ENCODE data around the gene AGRN.

Gene AGRN

DNA sequence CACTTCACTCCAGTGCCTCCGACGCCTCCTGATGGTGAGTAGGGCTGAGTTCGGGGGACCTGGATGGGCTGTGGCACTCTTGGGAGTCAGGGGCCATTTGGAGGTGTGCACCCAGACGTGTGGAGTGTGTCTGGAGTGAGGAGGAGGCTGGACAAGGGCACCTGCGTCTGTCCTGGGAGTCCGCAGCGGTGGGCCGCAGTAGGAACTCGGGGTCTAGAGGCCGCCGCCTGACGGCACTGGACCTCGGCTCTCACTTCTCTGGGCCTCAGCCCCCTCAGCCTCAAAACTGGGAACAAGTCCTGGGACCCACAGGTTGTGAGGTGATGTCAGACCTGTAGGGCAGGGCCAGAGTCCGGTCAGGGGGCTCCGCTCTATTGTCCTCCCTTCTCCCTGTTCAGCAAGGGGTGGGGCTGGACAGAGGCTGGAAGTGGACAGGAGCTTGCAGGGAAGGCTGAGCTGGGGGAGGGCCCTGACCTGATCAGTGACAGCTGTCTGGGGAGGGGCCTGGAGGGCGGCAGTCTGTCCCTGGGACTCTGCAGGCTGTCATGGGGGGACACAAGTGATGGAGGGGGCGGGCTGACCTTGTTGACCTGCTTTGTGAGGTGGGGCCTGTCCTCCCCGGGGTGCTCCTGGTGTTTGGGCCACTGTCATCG is 15.5 kb downstream of the AGRN start:
- no peak overlapping the region for H3K4me2 ChIP-seq (ENCODE audit: low read length)
- no peaks in the 10 kb centered on the region for H3K27me3 ChIP-seq (ENCODE audit: control insufficient read depth, insufficient read depth, low read length)
- H2AFZ ChIP-seq: no peak overlapping the region
- H3K27ac ChIP-seq: no peak overlapping the region
- H3K36me3 ChIP-seq (ENCODE audit: control insufficient read depth, insufficient read depth, low read length): no peaks in the 10 kb centered on the region
- no peaks in the 10 kb centered on the region for H3K79me2 ChIP-seq
- H3K4me3 ChIP-seq (ENCODE audit: low read depth, low read length): no peak overlapping the region
- H3K9ac ChIP-seq: no peak overlapping the region
- H3K9me3 ChIP-seq (ENCODE audit: control insufficient read depth, low read length): no peaks in the 10 kb centered on the region
- peaks cover 3% of the 10 kb centered on the region for H3K4me1 ChIP-seq
- TF ChIP-seq CTCF (IDR thresholded peaks at IDR 0.05): no peak

DNA sequence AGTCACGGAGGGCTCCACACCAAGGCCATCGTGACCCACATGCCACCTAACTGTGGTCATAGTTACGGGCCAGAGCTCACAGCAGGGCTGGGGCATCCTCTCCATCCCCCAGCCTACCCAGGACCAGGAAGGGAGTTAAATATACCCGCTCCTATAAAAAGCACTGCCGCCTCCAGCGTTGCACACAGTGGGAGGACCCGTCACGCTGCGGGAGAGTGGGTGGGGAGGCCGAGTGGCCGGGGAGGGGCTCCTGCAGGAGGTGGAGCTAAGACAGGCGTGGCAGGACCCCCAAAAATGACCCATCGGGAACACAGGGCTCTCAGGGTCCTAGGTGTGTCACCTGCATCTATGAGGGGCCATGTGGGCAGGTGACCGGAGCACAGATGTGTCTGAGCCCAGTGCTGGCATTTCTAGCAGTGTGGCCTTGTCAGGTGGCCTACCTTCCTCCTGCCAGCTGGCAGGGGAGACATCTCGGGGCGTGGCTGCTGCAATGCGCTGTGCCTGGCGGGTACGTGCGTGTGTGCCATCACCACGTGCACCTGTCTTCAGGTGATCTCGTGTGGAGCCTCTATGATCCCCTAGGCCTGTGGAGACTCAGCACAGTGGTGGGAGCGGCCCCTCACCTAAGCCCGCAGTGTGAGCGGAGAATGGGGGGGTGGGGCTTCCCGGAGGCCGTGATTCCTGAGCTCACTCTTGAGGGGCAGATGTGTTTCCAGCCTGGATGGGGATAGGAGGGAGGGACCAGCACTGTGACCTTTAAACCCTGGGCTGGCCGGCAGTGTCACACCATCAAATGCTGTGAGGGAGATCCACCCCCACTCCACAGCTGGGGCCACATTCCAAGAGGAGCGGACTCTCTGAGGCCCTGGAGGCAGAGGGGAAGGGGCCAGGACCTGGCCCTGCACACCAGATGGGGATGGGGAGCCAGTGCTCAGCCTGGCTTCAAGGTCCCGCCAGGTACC is 17.7 kb downstream of the AGRN start:
- H3K9me3 ChIP-seq (ENCODE audit: control insufficient read depth, low read length): no peaks in the 10 kb centered on the region
- no peak overlapping the region for H2AFZ ChIP-seq
- H3K4me2 ChIP-seq (ENCODE audit: low read length): no peak overlapping the region
- H3K79me2 ChIP-seq: no peaks in the 10 kb centered on the region
- no peak overlapping the region for H3K27ac ChIP-seq
- no peaks in the 10 kb centered on the region for H3K27me3 ChIP-seq (ENCODE audit: control insufficient read depth, insufficient read depth, low read length)
- no peak overlapping the region for H3K9ac ChIP-seq
- H3K4me3 ChIP-seq (ENCODE audit: low read depth, low read length): no peak overlapping the region
- no peaks in the 10 kb centered on the region for H3K36me3 ChIP-seq (ENCODE audit: control insufficient read depth, insufficient read depth, low read length)
- H3K4me1 ChIP-seq: peaks cover 3% of the 10 kb centered on the region
- no peak for TF ChIP-seq CTCF (IDR thresholded peaks at IDR 0.05)

- no peak overlapping the region for H3K27ac ChIP-seq
- no peak overlapping the region for H3K4me2 ChIP-seq (ENCODE audit: low read length)
- no peaks in the 10 kb centered on the region for H3K36me3 ChIP-seq (ENCODE audit: control insufficient read depth, insufficient read depth, low read length)
- no peak overlapping the region for H3K9ac ChIP-seq
- no peaks in the 10 kb centered on the region for H3K79me2 ChIP-seq
- H3K9me3 ChIP-seq (ENCODE audit: control insufficient read depth, low read length): no peaks in the 10 kb centered on the region
- no peak overlapping the region for H2AFZ ChIP-seq
- peaks cover 3% of the 10 kb centered on the region for H3K4me1 ChIP-seq
- no peaks in the 10 kb centered on the region for H3K27me3 ChIP-seq (ENCODE audit: control insufficient read depth, insufficient read depth, low read length)
- H3K4me3 ChIP-seq (ENCODE audit: low read depth, low read length): no peak overlapping the region
- no peak for TF ChIP-seq CTCF (IDR thresholded peaks at IDR 0.05)
Measured at GRCh38 chr1:1038694-1039093, 18.8 kb downstream of the AGRN start.

DNA sequence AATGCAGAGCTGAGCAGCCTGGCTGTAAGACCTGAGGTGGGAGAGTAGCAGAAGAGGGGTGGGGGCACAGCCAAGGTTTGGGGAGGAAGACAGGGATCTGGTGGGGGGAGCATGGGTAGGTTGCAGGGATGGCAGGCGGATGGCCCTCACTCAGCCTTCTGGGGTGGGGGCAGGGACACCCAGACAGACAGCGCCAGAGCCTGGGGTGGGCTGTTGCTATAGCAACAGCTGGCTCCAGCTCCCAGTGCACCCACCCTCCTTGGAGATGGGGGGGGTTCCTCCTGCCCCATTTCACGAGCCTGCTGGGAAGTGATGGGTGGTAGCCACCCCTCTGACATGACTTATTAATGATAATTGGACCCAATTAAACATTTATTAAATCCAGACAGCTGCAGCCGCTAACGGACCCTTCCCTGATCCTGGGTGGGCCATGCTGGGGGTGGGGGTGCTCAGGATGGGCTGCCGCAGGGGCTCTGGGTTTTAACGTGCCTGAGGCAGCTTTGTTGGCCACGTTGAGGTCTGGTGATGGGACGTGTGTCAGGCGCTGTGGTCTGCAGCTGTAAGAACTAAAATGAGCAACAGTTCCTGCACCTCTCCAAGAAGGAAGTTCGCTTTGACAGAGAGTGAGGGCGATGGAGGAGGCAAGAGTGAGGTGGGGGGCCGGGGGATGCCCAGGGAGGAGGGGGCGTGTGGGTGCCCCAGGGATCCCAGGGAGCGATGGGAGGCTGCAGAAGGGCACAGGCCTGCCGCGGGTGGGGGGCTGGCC is 19.4 kb downstream of the AGRN start:
- H3K27me3 ChIP-seq (ENCODE audit: control insufficient read depth, insufficient read depth, low read length): no peaks in the 10 kb centered on the region
- H3K9ac ChIP-seq: no peak overlapping the region
- H3K4me1 ChIP-seq: peaks cover 3% of the 10 kb centered on the region
- H3K4me2 ChIP-seq (ENCODE audit: low read length): no peak overlapping the region
- no peaks in the 10 kb centered on the region for H3K79me2 ChIP-seq
- H3K36me3 ChIP-seq (ENCODE audit: control insufficient read depth, insufficient read depth, low read length): no peaks in the 10 kb centered on the region
- no peak for TF ChIP-seq CTCF (IDR thresholded peaks at IDR 0.05)
- no peak overlapping the region for H3K27ac ChIP-seq
- no peak overlapping the region for H2AFZ ChIP-seq
- H3K9me3 ChIP-seq (ENCODE audit: control insufficient read depth, low read length): no peaks in the 10 kb centered on the region
- no peak overlapping the region for H3K4me3 ChIP-seq (ENCODE audit: low read depth, low read length)

Measured in parathyroid adenoma (tissue), 2 donors.